HG03520 (cell line): ENCODE data around the gene OTOP2.
"Not testable (repeated sequence)": the region's sequence is repeated elsewhere in the genome, so short reads cannot be mapped to it uniquely, and the experiment has no call there.

Experiments used
- ATAC-seq: cut with Tn5 transposase; IDR thresholded peaks from one replicate; pipeline ENCODE4 v1.9.1; 2021; ENCODE audit warnings: mild to moderate bottlenecking, moderate library complexity; ENCODE audit not compliant: unreplicated experiment

OTOP2 gene

DNA sequence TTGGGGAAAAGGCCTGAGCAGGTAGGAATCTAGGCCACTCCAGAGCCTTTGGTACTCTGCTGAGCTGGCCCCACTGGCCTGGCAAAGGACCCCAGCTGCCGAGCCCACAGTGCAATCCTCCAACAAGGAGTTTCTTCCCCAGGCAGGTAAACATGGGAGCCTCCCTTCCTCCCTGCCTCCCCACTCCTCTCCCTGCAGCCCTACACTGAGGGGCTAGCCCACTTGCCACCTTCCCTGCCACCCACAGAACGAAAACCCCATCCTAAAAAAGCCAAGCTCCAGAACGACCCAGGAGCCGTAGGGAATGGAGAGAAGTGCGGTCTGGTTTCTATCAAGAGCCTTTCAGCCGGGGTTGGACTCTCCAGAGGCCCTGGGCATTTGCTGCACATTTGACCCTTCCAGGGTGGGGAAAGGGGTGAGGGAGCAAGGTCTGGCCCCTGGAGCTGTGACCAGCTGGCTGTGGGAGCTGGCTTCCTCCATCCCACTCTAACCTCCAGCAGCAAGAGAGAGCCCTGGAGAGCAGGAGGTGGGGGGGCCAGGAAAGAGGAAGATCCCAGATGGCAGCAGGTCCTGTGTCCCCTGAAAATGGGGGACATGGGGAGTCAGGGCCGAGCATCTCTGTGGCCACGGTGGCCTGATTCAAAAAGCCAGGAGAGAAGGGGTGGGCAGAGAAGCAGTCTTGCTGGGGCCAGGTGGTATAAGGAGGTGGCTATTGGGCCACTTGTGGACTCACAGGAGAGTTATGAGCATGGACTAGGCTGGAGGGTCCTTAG, 47.2 kb downstream of the OTOP2 start:
- no peak for ATAC-seq

DNA sequence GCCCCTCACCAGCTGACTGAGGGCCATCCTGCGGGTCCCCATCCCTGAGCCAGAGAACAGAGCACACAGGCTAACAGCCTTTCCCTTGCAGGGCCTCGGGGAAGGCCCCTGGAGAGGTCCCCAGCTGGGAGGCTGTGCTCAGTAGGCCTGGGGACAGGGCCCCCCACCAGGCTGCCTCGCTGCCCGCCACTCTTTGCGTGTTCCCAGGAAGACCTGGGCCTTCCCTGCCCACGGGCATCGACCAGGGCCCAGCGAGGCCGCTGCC, 47.7 kb downstream of the OTOP2 start:
- no peak for ATAC-seq

DNA sequence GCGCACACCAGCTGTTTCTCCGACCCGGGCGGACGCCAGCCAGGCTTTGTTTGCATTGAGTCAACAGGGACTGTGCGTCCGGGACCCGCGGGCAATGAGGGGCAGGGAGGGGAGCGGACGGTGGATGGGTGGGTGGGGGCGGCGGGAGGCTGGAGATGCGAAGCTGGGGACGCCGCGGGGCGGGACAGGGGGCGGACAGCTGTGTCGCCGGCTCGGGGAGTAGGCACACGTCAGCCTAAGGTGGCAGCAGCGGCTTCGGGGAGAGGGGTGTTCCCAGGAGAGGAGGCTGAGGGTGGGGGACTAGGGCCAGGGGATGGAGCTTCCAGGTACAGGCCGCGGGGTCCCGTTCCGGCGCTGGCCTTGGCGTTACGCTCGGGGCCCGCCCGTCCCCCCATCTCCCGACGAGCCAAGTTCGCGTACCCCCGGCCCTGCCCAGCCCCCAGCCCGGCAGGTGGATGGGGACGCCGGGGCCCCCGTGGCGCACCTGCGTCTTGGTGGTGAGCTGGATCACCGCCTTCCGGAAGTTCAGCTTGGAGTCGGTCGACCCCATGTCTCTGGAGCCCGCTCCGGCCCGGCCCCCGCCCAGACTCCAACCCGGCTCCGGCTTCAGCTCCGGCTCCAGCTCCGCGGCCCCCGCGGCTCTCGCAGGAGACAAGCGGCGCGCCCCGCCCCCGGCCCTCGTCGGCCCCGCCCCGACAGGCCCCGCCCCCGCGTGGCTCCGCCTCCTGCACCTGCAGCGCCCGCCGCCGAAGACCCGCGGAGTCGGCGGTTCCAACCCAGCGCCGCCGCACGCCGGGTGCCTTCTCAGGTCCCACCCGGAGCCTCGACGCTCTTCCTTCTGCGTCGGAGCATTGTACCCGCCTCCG, 48.3 kb downstream of the OTOP2 start, which contains the start of gene HID1:
Gene HID1 (minus strand): TSS at position 653 of the 866 bp plus-strand sequence. CDS start 103 bp downstream, at position 550.
- no peak for ATAC-seq

DNA sequence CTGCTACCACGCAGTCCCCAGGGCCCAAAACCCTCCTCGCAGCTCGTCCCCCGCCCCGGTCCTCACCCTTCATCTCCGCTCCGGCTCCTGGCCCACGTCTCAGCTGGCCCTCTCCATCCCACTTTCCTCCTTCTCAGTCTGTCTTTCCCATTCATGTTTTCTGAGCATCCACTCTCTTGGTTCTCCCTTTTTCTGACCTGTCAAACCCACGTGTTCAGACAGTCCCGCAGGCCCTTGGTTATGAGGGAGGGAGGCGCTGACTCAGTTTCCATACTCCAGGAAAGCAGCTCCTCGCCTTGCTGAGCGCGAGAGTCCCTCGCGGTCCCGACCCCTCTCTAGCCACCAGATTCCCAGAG, 48.9 kb downstream of the OTOP2 start:
- no peak for ATAC-seq

DNA sequence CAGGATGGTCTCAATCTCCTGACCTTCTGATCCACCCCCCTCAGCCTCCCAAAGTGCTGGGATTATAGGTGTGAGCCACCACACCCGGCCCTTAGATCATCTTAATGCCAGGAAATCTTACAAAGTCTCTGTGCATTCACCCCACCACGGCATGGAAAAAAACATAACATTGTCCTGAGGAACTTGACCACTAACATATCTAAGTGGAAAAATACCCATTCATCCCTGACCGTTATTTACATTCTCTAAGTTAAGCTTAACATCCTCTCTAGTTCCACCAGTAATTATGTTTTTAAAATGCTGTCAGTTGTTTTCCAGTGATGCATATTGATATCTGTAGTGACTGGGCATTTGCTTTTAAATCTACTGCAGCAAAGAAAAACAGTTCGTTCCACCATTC, 51.9 kb downstream of the OTOP2 start:
- no peak for ATAC-seq

DNA sequence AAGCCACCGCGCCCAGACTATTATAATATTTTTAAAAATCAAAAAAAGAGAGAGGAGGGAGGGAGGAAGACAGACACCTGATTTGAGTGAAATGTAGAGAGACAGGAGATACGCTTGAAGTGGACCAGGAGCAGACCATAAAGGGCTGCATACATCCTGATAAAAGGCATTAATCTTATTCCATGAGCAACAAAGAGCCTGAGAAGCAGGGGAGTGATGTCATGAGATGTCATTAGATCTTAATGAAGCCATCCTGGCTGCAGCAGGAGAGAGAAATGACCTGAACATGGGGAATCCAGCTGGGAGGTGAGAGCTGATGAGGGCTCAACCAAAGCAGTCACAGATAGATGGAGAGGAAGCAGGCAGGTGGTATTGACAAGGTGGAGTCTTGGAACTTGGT, 53.7 kb downstream of the OTOP2 start:
- ATAC-seq, result no peak

DNA sequence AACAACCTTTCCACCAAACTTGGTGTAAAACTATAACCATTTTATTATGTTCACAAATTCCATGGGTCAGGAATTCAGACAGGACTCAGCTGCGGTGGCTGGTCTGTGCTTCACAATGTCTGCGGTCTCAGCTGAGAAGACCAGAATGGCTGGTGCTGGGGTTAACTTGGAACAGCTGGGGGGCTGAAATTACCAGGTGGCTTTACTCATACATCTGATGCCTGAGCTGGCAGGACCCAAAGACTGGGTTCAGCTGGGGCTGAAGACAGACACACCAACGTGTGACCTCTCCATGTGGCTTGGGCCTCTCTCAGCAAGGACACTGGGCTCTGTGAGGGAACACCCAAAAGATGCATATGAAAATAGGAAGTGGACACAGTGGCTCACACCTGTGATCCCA, 54.2 kb downstream of the OTOP2 start:
- ATAC-seq, result no peak

DNA sequence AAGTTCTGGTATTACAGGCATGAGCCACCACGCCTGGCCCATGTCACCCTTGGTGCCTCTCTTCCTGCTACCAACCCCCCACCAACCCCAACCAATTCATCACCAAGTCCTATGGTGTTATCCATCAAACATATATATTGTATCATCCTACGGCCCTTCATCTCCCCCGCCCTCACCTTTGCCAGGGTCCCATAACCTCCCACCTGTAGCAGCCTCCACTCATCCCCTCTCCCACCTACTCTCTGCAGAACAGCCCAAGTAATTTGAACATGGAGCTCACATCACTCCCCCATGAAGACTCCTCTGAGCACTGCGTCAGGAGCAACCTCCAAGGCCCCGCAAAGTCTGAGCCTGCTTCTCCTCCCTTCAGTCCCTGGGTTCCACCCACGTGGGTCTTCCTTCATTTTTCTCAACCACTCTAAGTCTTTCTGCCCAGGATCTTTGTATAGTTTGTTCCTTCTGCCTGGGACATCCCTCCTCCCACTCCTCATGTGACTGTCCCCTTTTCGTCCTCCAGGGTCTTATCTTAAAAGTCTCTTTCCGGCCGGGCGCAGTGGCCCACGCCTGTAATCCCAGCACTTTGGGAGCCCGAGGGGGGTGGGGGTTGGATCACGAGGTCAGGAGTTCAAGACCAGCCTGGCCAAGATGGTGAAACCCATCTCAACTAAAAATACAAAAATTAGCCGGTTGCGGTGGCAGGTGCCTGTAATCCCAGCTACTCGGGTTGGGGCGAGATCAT, 55.5 kb downstream of the OTOP2 start:
- ATAC-seq, result no peak

DNA sequence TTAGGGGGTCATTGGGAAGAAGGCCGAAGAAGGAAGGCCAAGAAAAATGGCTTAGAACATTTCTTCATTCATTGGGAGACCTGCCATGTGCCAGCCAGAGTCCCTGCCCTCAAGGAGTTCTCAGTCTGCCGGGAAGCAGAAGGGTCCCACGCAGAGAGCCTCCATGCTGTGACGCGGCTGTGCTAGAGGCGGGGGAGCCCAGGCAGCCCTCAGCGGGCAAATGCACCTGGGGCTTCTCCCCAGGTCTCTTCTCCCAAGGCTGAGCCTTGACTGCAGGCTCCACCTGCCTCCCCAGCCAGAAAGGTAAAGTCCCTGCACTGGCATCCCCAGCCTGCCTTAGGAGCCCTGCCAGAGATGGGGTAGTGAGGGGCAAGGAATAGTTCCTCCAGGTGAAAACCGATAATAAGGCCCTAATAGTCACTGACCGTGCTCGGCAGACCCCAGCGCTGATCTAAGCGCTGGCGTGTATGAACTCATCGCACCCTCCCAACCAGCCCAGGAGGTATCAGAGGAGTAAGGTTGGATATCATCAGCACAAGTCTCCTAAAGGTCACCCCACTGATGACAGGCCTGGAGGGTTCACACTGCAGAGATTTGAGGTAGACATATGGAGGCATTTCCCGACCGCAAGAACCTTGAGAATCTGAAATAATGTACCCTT, 57.4 kb downstream of the OTOP2 start:
- no peak for ATAC-seq

DNA sequence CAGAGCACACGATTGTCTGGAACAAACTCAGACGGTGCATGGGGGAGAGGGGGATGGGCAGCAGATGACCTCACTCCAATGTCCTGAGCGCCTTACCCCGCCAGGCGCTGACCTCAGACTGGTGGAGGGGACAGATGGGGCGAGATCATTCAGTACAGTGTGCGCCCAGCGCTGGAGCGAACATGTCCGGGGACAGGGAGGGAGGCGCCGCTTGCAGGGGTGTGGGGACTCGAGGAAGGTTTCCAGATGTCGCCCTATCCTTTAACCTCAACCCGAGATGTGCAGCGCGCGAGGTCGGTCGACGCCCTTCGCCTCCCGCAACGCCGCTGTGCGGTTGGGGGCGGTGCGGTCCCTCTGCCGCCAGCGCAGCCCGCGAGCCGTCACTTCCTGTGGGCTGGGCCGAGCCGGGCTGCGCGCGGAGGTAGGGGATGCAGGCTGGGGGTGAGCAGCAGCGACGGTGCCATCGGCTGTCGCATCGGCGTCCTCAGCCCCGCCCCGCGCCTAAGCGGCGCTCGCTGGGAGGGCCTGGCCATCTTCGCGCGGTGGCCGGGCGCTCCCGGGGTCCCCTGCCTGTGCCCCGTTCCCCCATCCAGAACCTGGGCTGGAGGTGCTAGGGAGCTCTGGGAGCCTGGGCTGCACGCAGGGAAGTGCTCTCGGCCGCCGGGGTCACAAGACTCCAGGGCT, 58.0 kb downstream of the OTOP2 start:
- ATAC-seq, result no peak

DNA sequence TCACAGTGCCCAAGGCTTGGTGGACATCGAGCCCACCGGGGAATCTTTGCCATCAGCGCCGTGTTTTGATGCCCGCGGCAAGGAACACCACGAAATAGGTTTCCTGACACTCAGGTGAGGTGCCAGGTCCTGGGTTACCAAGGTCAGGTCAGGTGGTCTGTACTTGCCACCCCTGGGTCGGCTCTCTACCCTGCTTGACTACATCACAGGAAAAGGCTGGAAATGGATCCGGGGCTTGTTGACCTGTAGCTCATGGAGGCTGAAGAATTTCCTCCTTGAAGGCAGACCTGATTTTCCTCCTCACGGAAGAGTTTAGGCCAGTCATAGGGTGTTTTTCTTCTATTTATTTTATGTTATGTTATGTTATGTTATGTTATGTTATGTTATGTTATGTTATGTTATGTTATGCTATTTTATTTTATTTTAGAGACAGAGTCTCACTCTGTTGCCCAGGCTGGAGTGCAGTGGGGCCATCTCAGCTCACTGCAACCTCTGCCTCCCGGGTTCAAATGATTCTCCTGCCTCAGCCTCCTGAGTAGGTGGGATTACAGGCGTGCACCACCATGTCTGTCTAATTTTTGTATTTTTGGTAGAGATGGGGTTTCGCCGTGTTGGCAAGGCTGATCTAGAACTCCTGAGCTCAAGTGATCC, 58.7 kb downstream of the OTOP2 start:
- not testable (repeated sequence) for ATAC-seq
